ENCODE measurements around the gene LMNB1.

The LMNB1 gene

DNA sequence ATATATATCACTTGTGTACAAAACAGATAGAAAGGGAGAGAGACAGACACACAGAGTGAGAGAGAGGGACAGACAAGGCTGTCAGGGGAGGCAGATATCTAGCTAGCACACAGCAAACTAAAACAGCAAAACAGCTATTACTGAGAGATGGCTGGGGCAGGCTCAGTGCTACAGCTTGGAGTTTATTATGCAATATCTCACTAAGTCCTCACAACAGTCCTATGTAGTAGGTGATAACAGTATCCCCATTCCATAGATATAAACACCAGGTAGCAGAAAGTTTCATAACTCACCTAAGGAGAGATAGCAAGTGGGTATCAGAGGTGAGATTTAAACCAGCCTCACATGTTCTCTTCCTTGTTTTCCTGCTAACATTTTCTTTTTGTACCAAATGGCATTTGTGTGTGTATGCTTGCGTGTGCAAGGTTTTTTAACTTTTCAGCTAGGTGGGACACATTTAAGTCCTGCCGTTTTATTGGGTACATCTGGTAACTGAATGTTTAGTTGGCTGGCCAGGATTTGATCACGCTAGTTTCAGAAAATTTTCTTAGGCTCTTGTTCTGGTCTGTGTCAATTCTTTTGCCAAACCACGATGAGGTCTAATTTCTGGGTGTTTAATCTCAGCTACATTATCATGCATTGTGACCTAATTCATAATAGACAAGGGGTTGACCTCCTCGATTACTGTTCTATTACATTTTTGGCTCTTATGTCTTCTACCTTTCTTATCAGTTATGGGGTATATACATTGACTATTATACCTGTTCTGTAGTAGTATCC lies 105.1 kb downstream of the LMNB1 start:
- no peak overlapping the region for H3K4me3 ChIP-seq (ENCODE audit: low read length)
- TF ChIP-seq, protein P1, sequence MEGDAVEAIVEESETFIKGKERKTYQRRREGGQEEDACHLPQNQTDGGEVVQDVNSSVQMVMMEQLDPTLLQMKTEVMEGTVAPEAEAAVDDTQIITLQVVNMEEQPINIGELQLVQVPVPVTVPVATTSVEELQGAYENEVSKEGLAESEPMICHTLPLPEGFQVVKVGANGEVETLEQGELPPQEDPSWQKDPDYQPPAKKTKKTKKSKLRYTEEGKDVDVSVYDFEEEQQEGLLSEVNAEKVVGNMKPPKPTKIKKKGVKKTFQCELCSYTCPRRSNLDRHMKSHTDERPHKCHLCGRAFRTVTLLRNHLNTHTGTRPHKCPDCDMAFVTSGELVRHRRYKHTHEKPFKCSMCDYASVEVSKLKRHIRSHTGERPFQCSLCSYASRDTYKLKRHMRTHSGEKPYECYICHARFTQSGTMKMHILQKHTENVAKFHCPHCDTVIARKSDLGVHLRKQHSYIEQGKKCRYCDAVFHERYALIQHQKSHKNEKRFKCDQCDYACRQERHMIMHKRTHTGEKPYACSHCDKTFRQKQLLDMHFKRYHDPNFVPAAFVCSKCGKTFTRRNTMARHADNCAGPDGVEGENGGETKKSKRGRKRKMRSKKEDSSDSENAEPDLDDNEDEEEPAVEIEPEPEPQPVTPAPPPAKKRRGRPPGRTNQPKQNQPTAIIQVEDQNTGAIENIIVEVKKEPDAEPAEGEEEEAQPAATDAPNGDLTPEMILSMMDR (IDR thresholded peaks at IDR 0.05; ENCODE audit: insufficient read depth, low read depth, low read length, missing control alignments), result no peak
- DNase-seq (ENCODE audit: low read depth), result no peak

DNA sequence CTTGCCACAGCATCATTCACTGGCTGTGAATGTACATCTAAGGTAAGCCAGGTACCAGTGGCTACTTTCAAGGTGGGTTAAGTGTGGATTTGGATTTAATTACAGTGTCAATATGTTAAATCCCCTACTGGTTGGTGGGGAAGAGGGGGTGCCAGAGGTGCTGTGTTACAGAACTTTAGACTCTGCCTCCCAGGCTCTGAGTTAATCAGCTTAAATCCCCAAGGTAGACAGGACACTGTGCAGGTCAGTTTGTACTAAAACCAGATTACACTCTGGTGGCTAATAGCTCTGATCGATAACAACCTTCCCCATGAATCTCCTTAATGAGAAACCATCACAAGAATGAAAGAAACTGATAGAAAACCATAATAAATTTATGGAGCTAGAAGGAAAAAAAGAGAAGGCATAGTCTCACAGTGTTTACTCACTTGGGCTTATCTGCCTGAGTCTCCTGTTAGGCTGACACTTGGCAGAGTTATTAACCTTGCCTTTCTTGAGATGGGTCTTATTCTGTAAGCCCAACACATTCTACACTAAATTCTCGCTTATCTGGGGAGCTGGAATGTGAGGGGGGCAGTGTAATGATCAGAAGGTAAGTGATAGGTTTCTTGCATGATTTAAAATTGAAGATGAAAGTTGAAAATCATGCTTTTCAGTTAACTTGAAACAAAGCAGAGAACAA lies 106.8 kb downstream of the LMNB1 start:
- no peak overlapping the region for H3K4me3 ChIP-seq (ENCODE audit: low read length)
- TF ChIP-seq, protein P1 (IDR thresholded peaks at IDR 0.05; ENCODE audit: insufficient read depth, low read depth, low read length, missing control alignments), result no peak
- DNase-seq (ENCODE audit: low read depth), result no peak

DNA sequence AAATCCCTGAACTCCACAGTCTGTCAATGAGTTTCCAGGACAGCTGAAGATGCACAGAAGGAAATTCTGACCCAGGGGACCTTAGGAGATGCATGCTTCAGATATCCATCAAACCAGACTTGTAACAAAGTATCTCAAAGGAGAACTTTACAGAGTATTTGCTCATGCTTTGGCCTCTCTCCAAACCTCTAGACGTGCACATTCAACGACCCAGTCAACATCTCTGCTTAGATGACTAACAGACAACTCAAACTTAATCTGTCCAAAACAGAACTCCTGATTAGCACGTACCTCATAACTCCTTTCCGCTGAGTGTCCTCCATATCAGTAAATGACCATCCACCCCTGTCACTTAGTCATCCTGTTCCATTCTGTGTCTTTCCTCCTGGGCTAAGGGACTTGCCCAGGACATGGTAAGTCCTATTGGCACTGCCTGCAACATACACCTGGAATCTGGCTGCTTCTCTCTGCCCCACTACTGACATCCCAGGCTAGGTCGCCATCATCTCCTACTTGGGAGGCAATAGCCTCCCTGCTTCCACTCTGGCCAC lies 107.4 kb downstream of the LMNB1 start:
- no peak overlapping the region for H3K4me3 ChIP-seq (ENCODE audit: low read length)
- peak; percentile 91 for DNase-seq (ENCODE audit: low read depth)
- TF ChIP-seq, protein P1 (IDR thresholded peaks at IDR 0.05; ENCODE audit: insufficient read depth, low read depth, low read length, missing control alignments), result no peak
